K562 (cell line): ENCODE measurements around the gene FCHSD1. TPM values are rescaled to one million over a fixed set of nuclear protein-coding genes. Genes with fewer than 3 reads are reported as not detected.

Source experiments
- ATAC-seq: fragments of 200-7000 bp; cut with Tn5 transposase; 3 replicates; pipeline ENCODE4 v1.9.1; 2020; ENCODE audit warnings: moderate library complexity
- BruUV-seq: library from RNA; stranded (reverse); fragments of 400-500 nt; replicated peaks from 2 replicates; lab custom pipeline; 2021; lab: Mats Ljungman, UMichigan
- CTCF ChIA-PET: fragments of 300-600 bp; formaldehyde crosslinking; extraction: SDS; loops from one replicate; lab custom pipeline; 2021; ENCODE audit warnings: low intra/inter-chr PET ratio; lab: Yijun Ruan, JAX
- POLR2A ChIA-PET: fragments of 300-600, 350-650 bp; sonication (Branson Sonifier 250); formaldehyde crosslinking; extraction: SDS; loops from one replicate; lab custom pipeline; 2021; ENCODE audit warnings: antibody characterized with exemption, inconsistent platforms; lab: Yijun Ruan, JAX
- DNase-seq, 4 experiments: peaks; one replicate each; pipeline versions ENCODE4 v3.0.0 to v3.0.0-alpha.2; 2011 to 2018; ENCODE audit warnings: low spot score in 3 of 4, mixed read lengths in 3 of 4; ENCODE audit errors: extremely low read depth in 1 of 4
- FAIRE-seq: peaks from 2 replicates; lab custom pipeline; 2011; peaks lifted over from hg19 to GRCh38; lab: Jason Lieb, UNC
- H2AFZ ChIP-seq: 2 replicates; pipeline ENCODE4 v1.6.0; 2011; ENCODE audit warnings: low read depth, low read length, control low read depth, inconsistent platforms
- H3K27ac ChIP-seq: fragments of 200-600 bp; 3 replicates; pipeline ENCODE4 v1.8.0; 2011; ENCODE audit warnings: low read depth, mild to moderate bottlenecking, control low read depth, inconsistent platforms, low read length, moderate library complexity, mixed read lengths; ENCODE audit errors: extremely low read depth
- H3K27me3 ChIP-seq, 2 experiments: fragments of 300-600 bp in 1 of 2; 2 replicates in 1 of 2; 3 replicates in 1 of 2; pipeline versions ENCODE4 v1.6.0 to v1.8.0; 2011; ENCODE audit warnings: inconsistent platforms in 2 of 2, low read length in 2 of 2, mild to moderate bottlenecking in 1 of 2, mixed read lengths in 1 of 2, moderate library complexity in 1 of 2; ENCODE audit not compliant: control insufficient read depth in 2 of 2, insufficient read depth in 2 of 2
- H3K36me3 ChIP-seq: fragments of 300-600 bp; 3 replicates; pipeline ENCODE4 v1.8.0; 2011; ENCODE audit warnings: mild to moderate bottlenecking, low read length, inconsistent platforms; ENCODE audit not compliant: control insufficient read depth, insufficient read depth
- H3K4me1 ChIP-seq, 2 experiments: fragments of 200-600 bp in 1 of 2; replicated peaks in 1 of 2; 2 replicates in 1 of 2; 3 replicates in 1 of 2; pipeline versions ENCODE4 v1.5.1 to v1.8.0; 2011; ENCODE audit warnings: inconsistent platforms in 2 of 2, low read length in 2 of 2, mild to moderate bottlenecking in 1 of 2, mixed read lengths in 1 of 2, moderate library complexity in 1 of 2; ENCODE audit not compliant: control insufficient read depth in 2 of 2, insufficient read depth in 2 of 2
- H3K4me2 ChIP-seq: 2 replicates; pipeline ENCODE4 v1.6.1; 2011; ENCODE audit warnings: low read length, control low read depth, inconsistent platforms, mixed read lengths; ENCODE audit not compliant: insufficient read depth
- H3K4me3 ChIP-seq: fragments of 200-600 bp; sonication (generic), shearing (Covaris generic); 2 replicates; pipeline ENCODE4 v1.5.1; 2016; ENCODE audit warnings: control low read depth, inconsistent platforms
- H3K79me2 ChIP-seq: fragments of 200-600 bp; 3 replicates; pipeline ENCODE4 v1.8.0; 2011; ENCODE audit warnings: low read length, inconsistent platforms; ENCODE audit not compliant: control insufficient read depth, insufficient read depth
- H3K9ac ChIP-seq, 2 experiments: 2 replicates each; pipeline versions ENCODE4 v1.6.0 to v1.6.1; 2011; ENCODE audit warnings: low read depth in 2 of 2, low read length in 2 of 2, control low read depth in 1 of 2, inconsistent platforms in 1 of 2, mild to moderate bottlenecking in 1 of 2, mixed read lengths in 1 of 2; ENCODE audit not compliant: insufficient read depth in 1 of 2
- H3K9me1 ChIP-seq: one replicate; pipeline ENCODE4 v1.6.0; 2011; ENCODE audit warnings: inconsistent platforms, mild to moderate bottlenecking, low read length, moderate library complexity; ENCODE audit not compliant: control insufficient read depth, insufficient read depth
- H3K9me3 ChIP-seq: replicated peaks from 2 replicates; pipeline ENCODE4 v1.5.1; 2011; ENCODE audit warnings: low read depth, low read length, inconsistent platforms; ENCODE audit not compliant: control insufficient read depth, insufficient read depth
- H4K20me1 ChIP-seq: replicated peaks from 2 replicates; pipeline ENCODE4 v1.6.1; 2011; ENCODE audit warnings: low read length, inconsistent platforms, mixed read lengths; ENCODE audit not compliant: control insufficient read depth, insufficient read depth
- ATF7 ChIP-seq: fragments of 450-650 bp; IDR thresholded peaks from 2 replicates; pipeline ENCODE4 v1.7.1; 2014; ENCODE audit warnings: mild to moderate bottlenecking, moderate library complexity
- CEBPB ChIP-seq: fragments of 450-650 bp; IDR thresholded peaks from 2 replicates; pipeline ENCODE4 v1.6.1; 2016; ENCODE audit warnings: missing genetic modification characterization, missing compliant biosample characterization
- FUS ChIP-seq: fragments of 200-400 bp; formaldehyde crosslinking; optimal IDR thresholded peaks from 2 replicates; pipeline ENCODE3; 2017; ENCODE audit warnings: low read depth, low read length
- HMGXB4 ChIP-seq: sonication (generic); formaldehyde crosslinking; IDR thresholded peaks from 2 replicates; pipeline ENCODE4 v1.8.1; 2023; ENCODE audit warnings: mild to moderate bottlenecking, missing genetic modification reagents
- MYC ChIP-seq, 2 experiments: fragments of 250-450 bp in 1 of 2; sonication (Bioruptor Pico) in 1 of 2; IDR thresholded peaks; 2 replicates each; pipeline versions ENCODE4 v1.5.1 to v1.6.1; 2012 to 2021; ENCODE audit warnings: low read depth in 2 of 2, borderline replicate concordance in 1 of 2, improper control_type of control experiment in 1 of 2, low read length in 1 of 2, mild to moderate bottlenecking in 1 of 2, moderate library complexity in 1 of 2
- PRDM10 ChIP-seq: fragments of 450-650 bp; IDR thresholded peaks from 2 replicates; pipeline ENCODE4 v1.6.1; 2018; ENCODE audit not compliant: partially characterized antibody
- SMC3 ChIP-seq: conservative IDR thresholded peaks from 2 replicates; pipeline ENCODE4 v1.6.1; 2011; ENCODE audit warnings: low read depth, low read length, improper control_type of control experiment; ENCODE audit not compliant: insufficient read depth
- SREBF1 ChIP-seq: fragments of 150-350 bp; IDR thresholded peaks from 2 replicates; pipeline ENCODE4 v1.6.1; 2014; ENCODE audit warnings: antibody characterized with exemption, low read depth, low read length, borderline replicate concordance
- TRIM25 ChIP-seq: fragments of 450-650 bp; IDR thresholded peaks from 2 replicates; pipeline ENCODE4 v1.7.0; 2016; ENCODE audit warnings: borderline replicate concordance
- ZNF707 ChIP-seq: fragments of 250-450 bp; sonication (Bioruptor Pico); conservative IDR thresholded peaks from 2 replicates; pipeline ENCODE4 v1.8.0; 2022; ENCODE audit warnings: inconsistent platforms, mild to moderate bottlenecking, moderate library complexity
- WGBS: fragments of 100-300 bp; shearing (Covaris generic); methylation state at CpG from one replicate; pipeline ENCODE4 v1.1.6; 2016; ENCODE audit warnings: low coverage, mixed read lengths; ENCODE audit not compliant: insufficient coverage; ENCODE audit errors: missing lambda C conversion rate; 5-methylcytosine and 5-hydroxymethylcytosine counted together
- in situ Hi-C: fragments of 300-500 bp; cut with MboI; formaldehyde crosslinking; loops from 4 replicates; pipeline ENCODE4 v1.15.0; 2018; ENCODE audit warnings: inconsistent platforms, mixed read lengths
- intact Hi-C: fragments of 100-400 bp; cut with micrococcal nuclease; formaldehyde crosslinking; loops from 2 replicates; pipeline ENCODE4 v1.14.2; 2022
- polyA plus RNA-seq, 8 experiments: library from polyadenylated mRNA; depleted of rRNA in 4 of 8; stranded (reverse) in 5 of 8; unstranded in 3 of 8; fragments of >200 nt; fragmentation: Nextera tagmentation in 2 of 8; fragmentation: Illumina TruSeq in 1 of 8; extraction: Ambion mirVana in 2 of 8; extraction: Trizol in 1 of 8; gene quantifications; 2 replicates each; pipeline versions ENCODE4 v1.2.1 to v1.2.3, GENCODE V29; 2011 to 2014; ENCODE audit warnings: inconsistent platforms in 1 of 8, missing spikeins in 1 of 8
- total RNA-seq, 7 experiments: library from RNA; depleted of rRNA in 6 of 7; stranded (reverse); fragments of >200 nt in 6 of 7; fragmentation: Illumina TruSeq in 2 of 7; extraction: Trizol in 2 of 7; gene quantifications; 2 replicates each; pipeline versions ENCODE4 v1.2.1 to v1.2.3, GENCODE V29; 2011 to 2021; ENCODE audit warnings: low replicate concordance in 1 of 7

Gene FCHSD1
- total and polyA plus RNA-seq, 9 of the 15 experiments (the other 6 are each of a cell fraction or from before 2014, with no cell fraction given) = 0.35 to 37.5 (median 13.6) TPM

- TF ChIP-seq MYC (IDR thresholded peaks at IDR 0.05; ENCODE audit: low read depth, low read length) = no peak
- no peak for TF ChIP-seq MYC (CRISPR knock-in tag; IDR thresholded peaks at IDR 0.05; ENCODE audit: borderline replicate concordance, low read depth)
- no peak for TF ChIP-seq SREBF1
- TF ChIP-seq SMC3 = no peak
- no peak for TF ChIP-seq ATF7
- TF ChIP-seq FUS = no peak
These were observed 24.5 kb upstream of the FCHSD1 start (continued) for GRCh38 chr5:141675672-141676071.

GRCh38 chr5:141674747-141675146 is 23.5 kb upstream of the FCHSD1 start:
- Histone ChIP-seq H3K36me3 (peaks cover 4% of the 10 kb centered on the region; the same call in 1 of the 3 replicates), H3K4me1 (peaks cover 0 to 12% of the 10 kb centered on the region in 2 experiments; a peak in 3 of 5 replicates), H3K4me2 (no peak overlapping the region), H3K9me1 (no peaks in the 10 kb centered on the region), H3K27ac (no peak overlapping the region), H3K27me3 (no peaks in the 10 kb centered on the region), H3K9ac (no peak overlapping the region), H3K9me3 (no peaks in the 10 kb centered on the region), H2AFZ (no peak overlapping the region), H3K4me3 (no peak overlapping the region), H3K79me2 (no peaks in the 10 kb centered on the region), H4K20me1 (no peaks in the 10 kb centered on the region; the same call in 1 of the 2 replicates)
- no peak for FAIRE-seq
- no peak for DNase-seq
- ChIA-PET POLR2A (interaction anchor here (0.6 kb wide), 1 partner anchor 8 kb away, joined by 4 read pairs; no protein-coding TSS in a partner anchor), CTCF (no interaction called here)
- ATAC-seq = no peak
- intact Hi-C loops = no loop called here
- 51% methylated on average over 5 of the region's 5 CpGs for WGBS
- TF ChIP-seq ZNF707 (CRISPR knock-in tag) = no peak
- no peak for TF ChIP-seq CEBPB (tag)
- no peak for TF ChIP-seq TRIM25
- no peak for TF ChIP-seq HMGXB4 (CRISPR knock-in tag)
- peak; percentile 56 for TF ChIP-seq PRDM10
- no TSS peak for BruUV-seq
- in situ Hi-C loops = no loop called here
